NCI-H2196 (cell line): Measurements from ENCODE around the gene CD247.

Experiments used
- DNase-seq: peaks from one replicate; lab custom pipeline; 2025; ENCODE audit not compliant: unreplicated experiment; lab: John Stamatoyannopoulos, UW

The CD247 gene

DNA sequence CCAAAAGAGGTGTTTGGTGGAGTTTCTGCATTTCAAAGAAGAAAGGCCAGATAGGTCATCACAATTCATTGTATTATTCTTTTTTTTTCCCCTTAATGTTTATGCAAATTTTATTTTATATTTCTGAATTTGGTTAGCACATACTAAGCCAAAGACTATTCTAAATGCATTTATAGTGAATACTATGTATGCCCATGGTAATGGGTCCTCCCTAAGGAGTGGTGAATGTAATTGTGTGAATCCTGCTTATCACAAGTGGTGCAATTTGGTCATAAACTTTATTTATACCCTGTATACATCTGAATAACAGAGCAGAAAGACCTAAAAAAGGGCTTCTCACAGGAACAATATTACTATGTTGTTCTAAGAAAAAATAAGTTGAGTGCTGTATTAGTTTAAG lies 99.1 kb downstream of the CD247 start:
- DNase-seq = no peak

DNA sequence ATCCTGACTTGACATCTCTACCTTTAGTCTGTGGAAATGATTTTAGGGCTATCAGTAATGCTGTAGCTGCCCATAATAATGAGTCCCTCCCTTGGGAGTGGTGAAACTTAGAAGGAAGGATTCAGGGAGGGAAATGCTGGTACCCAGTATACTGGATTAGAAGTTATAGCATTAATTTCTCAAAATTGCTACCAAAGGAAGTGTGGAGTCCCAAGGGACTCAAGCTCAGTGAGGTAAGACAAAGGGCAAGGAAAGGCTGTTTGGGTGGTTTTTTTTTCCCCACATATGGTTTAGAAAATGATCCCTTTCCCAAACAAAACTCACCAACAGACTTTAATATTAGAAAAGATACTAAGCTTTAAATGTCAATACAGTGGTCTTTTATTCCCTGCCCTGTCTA lies 99.9 kb downstream of the CD247 start:
- no peak for DNase-seq

DNA sequence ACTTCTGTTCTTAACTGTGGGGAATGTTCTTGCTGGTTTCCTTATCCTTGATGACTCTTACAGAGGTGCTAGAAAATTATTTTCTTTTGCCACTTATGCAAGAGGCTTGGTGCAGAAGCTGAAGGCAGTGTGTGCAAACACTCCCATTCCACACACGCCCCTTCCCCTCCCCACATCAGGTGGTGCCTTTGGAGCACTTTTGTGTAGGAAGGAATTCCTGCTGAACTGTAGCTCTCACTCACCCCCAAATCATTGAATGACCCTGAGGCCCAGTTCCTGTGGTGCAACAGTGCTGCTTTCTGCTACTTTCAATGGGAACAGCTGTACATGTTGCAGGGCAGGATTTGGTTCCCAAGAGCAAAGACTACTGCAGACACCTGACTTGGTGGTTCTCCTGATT lies 101.8 kb downstream of the CD247 start:
- DNase-seq = no peak

DNA sequence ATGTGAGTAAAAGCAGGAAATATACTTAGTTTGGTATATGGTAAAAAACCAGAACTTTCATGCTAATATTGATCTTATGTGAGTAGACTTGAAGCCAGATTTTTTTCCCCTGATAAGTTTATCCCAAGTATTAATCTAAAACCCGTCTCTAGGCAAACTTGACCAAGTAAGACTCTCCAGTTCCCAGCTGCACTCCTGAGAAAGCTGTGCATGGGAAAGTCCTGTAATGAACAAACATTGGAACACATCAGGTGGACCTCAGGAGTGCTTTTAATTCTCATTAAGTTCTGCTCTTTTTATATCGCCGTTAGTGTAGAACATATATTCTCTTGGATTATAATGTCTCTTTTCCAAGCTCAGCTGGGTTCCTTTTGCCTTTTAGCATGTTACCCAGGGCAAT lies 105.0 kb downstream of the CD247 start:
- DNase-seq = no peak

GRCh38 chr1:167412920-167413319 lies 105.4 kb downstream of the CD247 start:
- no peak for DNase-seq

- peak; percentile 68 for DNase-seq
These were observed 106.3 kb downstream of the CD247 start for GRCh38 chr1:167412072-167412471.

GRCh38 chr1:167409183-167409582 lies 109.1 kb downstream of the CD247 start:
- DNase-seq = no peak

DNA sequence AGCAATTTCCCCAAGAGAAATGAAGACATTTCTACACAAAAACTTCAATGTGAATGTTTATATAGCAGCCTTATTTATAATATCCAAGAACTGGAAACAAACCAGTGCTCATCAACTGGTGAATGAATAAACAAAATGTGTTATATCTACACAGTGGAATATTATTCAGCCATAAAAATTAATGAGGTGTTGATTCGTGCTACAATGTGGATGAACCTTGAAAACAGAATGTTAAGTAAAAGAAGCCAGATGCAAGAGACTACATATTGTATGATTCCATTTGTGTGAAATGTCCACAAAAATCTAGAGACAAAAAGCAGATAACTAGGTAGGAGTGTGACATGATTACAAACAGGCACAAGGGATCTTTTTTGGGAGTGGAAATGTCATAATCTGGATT lies 110.0 kb downstream of the CD247 start:
- DNase-seq = no peak

DNA sequence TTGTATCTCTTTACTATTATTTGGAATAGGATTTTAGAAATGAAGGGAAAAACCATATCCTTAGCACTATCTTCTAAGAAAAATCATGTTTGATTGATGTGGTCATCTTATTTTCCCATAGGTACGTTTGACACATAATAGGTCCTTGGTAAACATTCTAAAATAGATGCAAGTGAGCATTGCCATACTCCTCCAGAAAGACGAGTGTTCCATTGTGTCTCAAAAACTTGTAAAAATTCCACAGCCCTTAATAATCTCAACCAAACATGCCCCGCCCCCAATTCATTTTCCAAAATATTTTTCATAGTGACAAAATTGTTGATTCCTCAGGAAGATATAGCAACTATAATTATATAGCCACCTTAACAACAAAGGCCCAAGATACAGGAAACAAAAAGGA lies 113.4 kb downstream of the CD247 start:
- DNase-seq = no peak

DNA sequence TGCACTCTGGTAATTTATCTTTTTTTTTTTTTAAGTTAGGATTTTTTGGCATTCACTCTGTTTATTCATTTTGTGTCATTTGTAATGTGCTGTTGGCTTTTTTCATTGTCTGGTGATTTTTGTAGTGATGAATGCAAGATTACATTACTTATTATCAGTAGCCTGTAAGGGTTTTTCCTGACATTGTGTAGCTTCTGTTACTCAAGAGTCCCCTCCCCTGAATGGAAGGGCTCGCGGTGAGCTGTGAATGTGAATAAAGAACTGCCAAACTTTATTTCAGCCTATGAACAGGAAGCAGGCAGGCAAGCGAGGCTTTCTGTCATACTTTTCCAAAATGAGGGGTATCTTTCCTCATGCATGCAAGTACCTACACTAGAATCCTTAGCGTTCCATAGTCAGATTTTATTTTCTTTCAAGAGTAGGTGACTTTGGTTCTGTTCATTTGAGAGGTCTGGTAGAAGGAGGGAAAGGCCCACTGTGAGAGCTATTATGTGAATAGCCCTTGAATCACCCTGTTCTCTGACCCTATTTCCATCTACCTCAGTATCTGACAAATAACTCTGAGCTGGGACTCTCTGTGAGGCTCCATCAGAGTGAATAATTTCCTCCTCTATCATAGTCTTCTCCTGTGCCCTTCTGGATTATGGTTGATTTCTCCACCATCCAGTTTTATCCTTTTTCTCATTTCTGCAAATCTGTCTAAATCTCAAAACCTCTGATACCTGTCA lies 114.0 kb downstream of the CD247 start:
- DNase-seq = no peak

DNA sequence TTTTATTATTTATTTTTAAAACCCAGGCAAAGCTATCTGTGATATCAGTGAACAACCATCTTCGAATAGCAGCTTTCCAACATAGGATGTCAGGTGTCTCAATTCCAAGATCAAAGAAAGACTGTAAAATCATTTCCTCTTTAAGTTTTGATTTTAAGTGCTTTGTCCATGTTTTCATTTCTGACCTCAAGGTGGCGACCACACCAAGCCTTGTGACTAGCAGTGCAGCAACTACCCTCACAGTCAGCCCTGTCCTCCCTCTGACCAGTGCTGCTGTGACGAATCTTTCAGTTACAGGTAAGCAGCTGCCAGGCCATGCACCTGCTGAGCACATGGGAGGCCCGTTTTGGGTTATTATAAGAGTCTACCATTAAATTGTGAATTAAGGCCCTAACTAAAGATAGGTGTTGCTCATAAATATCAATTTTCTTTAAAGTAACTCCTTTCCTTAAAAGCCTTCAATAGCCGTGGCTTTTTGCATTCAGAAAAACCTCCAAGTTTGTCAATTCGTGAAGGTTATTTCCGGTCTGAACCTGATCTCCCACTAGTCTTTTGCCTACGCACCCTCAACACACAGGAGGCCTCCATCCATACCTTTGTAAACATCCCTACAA lies 117.0 kb downstream of the CD247 start:
- DNase-seq = peak; percentile 74

- no peak for DNase-seq
These were observed 117.9 kb downstream of the CD247 start for GRCh38 chr1:167400359-167400953.

DNA sequence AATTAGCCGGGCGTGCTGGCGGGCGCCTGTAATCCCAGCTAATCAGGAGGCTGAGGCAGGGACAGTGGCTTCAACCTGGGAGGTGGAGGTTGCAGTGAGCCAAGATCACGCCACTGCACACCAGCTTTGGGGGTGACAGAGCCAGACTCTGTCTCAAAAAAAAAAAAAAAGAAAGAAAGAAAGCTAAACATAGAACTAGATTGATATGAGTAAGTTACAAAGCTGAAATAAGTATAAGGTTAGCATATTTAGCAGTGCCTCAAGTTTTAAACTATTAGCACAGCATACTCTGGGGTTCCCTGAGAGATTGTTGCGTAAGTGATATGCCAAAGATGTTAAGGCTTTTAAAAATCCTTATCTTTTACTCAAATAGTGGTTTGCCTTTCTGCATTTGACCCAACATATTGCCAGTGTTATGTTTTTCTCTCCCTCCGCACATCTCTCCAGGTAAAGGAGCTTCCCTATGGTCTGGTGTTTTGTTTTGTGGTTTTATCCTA lies 126.1 kb downstream of the CD247 start:
- DNase-seq = no peak

DNA sequence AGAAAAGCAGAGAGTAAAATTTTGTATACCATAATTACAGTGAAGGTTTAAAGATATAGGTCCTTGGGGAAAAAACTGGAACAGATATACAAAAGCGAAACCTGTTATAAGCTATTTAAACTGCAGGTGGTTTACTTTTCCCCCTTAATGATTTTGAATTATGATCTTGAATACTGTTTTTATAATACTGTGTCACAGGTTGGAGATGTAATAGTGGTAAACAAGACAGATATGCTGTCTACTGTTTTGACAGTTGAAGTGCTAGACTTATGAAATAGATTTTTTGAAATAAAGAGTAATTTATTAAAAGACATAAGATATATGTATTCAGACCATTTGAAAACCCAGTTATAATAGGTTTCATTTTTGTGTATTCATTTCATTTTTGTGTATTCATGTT lies 129.4 kb downstream of the CD247 start:
- no peak for DNase-seq

DNA sequence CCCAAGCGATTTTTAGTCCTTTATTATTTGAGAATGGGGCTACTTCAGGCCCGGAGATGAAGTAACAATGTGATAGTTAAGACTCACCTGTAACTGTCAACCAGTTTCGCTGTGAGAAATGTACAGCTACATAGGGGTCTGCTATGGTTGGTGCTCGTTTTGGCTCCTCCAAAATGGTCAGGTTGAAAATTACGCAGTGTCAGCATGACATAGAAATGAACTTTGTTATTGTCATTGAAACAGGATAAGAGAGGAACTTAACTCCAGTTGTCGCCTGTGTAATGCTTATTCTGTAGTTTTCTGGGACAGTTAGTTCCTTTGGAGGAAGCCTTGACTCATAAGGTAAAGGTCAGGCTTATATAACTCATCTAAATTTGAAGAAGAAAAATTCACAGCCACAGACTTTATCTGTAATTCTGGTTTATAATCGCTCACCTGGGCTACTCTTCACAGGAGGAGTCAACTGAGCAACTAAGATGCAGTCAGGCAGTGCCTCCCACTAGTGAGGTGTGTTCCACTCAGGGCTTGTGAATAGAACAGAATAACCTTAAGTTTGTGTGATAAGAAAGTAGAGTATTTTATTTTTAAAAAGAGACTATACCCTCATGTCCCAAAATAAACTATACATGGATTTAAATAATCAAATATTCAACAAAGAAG lies 130.9 kb downstream of the CD247 start:
- DNase-seq = no peak
